Stimulated activated CD8-positive, alpha-beta memory T cell treated with anti-CD3 and anti-CD28 coated beads, Interleukin-15, amount 100 ng/mL, for 4 hours (primary cell): Measurements from ENCODE around the gene ATP6V0E1.

Experiments used
- DNase-seq, 2 donors: peaks; one replicate each; pipeline ENCODE4 v3.0.0-alpha.2; 2020; ENCODE audit warnings: low read depth in 2 of 2

The ATP6V0E1 gene

DNA sequence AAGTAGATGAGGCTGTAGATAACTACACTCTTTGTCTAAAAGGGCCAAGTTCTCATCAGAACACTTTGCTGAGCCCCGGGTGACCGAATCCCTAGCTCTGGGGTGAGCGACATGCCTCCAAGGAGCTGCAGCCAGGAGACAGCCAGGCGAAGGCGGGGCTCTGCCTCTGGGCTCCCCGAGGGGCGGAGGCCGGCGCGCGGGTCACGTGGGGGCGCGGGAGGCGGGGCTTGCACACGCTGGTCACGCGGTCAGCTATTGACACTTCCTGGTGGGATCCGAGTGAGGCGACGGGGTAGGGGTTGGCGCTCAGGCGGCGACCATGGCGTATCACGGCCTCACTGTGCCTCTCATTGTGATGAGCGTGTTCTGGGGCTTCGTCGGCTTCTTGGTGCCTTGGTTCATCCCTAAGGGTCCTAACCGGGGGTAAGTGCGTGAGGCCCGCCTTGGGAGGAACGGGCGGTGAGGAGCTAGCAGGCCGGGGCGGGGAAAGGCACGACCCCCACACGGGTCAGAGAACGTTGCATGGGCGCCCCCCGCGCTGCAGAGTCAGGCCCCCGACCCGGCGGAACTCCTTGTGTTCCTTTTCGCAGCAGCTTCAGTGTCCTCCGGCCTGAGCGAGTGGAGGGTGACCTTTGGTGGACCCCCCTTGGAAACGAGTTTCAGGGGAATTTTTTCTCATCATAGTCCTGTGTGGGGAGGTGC lies at the start of gene ATP6V0E1:
Gene ATP6V0E1 (plus strand): TSS at position 230 of the 702 bp plus-strand sequence. CDS start 90 bp downstream, at position 320.
- DNase-seq, result peak; percentile 84 to 87

DNA sequence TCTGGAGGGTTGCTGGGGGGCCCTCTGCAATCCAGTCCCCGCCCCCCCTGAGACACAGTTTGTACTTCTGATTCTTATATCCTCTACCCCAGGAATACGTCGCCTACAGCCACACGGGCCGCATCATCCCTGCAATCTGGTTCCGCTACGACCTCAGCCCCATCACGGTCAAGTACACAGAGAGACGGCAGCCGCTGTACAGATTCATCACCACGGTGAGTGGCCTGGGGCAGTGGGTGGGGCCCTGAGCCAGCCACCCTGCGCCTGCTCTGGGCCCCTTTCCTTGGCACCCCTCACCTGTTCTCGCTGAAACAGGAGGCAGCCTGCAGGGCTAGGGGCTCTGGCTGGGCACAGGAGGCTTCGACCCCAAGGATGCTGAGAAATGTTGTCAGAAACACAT lies 48.5 kb upstream of the ATP6V0E1 start:
- DNase-seq, result no peak

DNA sequence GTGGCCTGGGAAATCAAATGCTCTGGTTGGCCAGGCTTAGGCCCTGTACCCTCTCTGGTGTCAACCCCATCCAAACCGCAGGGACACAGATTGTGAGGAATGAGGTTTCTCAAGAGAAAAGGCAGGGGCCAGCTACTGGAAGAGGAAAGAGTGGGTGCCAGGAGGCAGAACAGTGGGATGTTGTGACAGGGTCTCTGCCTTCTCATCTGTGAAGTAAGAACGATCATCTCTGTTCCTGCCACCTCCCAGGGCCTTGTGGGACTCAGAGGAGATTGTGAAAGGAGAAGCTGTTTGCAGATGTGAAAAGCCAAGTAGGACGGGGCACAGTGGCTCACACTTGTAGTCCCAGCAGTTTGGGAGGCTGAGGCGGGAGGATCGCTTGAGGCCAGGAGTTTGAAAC lies 47.2 kb upstream of the ATP6V0E1 start:
- DNase-seq, result no peak

DNA sequence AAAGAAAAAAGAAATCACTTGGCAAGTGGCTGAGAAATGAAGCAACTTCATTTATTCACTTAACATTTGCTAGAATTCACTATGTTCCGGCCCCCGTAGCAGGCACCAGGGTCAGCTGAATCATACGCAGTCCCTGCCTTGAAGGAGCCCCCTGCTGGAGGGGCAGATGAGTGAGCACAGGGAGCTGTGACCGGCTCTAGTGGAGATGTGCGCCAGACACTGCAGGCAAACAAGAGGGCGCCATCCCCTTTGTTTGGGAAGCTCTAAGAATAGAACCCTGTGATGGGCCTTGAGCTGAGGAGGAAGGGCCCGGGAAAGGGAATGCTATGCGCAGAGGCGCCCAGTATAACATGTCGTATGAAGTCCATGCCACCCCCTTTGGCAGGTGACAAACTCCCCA lies 44.5 kb upstream of the ATP6V0E1 start:
- no peak for DNase-seq

DNA sequence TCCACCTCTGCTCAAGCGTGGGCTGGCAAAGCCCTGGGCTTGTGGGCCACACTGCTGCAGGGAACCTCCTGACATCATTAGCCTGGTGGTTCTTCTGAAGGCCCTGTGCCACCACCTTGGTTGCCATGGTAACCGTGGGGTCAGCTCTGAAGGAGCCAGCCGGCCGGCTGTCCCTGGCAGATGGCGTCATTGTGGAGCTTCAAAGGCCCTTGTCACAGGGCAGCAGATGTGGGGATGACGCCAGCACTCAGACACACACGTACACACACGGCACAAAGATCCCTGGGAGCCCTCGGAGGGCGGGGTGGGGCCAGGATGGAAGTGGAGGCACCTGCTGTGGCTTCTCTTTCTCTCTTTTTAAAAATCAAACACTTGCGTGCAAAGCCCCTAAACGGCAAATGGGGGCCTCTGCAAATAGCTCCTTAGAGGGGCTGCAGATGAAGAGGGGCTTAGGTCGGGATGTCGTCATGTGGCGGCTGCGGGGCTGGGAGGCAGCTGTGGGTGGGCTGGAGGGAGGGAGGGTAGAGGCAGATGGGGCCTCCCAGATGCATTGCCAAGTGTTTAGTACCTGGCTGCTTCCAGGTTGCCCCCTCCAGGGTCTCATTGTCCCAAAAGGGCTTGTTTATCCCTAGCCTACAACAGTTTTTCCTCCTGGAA lies 43.8 kb upstream of the ATP6V0E1 start:
- no peak for DNase-seq

DNA sequence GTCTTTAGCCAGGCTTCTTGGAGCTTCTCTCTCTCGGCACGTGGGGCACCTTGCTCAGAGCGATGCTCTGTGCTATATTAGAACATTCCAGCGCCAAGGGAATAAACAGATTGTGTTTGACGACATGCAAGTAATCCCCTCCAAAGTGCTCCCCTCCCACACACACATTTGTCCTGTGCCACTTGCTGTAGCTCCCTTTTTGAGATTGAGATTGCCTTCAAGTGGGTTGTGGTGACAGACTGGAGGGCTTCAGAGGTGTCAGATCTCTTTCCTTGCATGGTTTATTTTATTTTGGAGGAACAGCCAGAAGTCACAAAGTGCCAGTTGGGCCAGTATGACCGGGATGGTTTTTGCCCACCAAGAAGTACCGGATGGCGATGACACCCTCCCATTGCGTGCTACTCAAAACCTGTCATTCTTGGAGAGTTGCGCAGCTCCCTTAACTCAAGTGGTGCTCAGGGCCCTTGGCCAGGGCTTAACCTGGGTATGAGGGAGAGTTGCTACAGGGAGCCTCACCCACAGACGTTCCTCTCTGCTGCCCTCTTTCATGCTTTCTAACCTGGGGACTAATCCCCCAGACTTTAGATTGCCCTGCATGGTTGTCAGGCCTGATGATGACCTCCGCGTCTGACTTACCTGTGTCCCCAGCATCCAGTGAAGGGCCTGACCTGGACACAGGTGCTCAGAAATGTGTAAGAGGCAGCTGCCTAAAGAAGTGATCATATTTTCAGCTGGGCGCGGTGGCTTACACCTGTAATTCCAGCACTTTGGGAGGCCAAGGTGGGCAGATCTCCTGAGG lies 43.1 kb upstream of the ATP6V0E1 start:
- DNase-seq, result no peak

DNA sequence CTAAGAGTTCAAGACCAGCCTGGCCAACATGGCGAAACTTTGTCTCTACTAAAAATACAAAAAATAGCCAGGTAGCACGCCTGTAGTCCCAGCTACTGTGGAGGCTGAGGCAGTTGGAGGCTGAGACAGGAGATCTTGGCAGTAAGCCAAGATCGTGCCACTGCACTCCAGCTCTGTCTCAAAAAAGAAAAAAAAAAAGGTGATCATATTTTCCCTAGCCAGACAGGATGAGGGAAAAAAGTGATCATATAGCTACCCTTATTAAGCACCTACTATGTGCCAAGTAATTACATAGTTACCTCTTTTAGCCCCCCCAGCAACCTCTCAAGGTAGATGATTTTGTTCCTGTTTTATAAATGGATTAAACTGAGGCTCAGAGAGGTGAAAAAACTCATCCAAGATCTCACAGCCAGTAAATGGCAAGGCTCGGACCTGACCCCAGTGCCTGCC lies 42.5 kb upstream of the ATP6V0E1 start:
- no peak for DNase-seq

DNA sequence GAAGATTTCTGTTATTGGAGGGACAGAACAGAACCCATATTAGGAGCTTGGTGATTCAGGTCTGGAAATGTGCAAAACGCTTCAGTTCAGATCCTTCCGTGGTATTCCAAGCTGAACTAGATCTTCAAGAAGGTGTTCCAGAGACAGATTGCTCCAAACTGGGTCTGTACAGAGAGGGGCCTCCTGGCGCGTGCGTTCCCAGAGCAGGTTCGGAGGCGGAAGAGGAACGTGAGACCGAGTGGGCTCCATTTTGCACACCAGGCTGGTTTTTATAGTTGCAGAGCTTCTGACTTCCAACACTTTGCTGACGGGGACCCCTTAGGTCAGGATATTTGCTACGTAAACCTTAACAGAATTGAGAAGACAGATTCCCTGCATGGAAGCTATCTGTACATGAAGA lies 41.0 kb upstream of the ATP6V0E1 start:
- no peak for DNase-seq

DNA sequence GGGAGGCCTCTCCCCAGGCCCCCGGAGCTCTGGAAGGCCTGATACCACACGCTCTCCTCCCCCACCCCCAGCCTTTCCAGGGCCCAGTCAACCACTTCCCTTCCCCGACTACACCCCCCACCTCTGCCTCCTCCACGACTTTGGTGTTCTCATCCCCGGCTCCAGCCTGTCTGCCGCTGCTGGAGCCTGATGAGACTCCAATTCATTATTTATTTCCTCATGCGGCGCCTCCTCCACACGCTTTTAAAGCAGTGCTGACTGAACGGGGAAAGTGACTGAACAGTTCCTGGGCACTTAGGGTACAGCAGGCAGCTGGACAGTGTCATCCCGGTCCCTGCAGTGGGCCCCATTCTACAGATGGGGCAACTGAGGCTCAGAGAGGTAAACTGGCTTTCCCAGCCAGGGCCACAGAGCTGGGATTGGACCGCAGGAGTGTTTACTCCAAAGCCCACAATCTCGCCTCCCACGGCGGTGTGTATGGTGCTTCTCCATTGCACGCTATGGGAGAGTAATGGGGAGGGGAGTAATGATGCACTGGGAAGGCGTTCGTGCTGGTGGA lies 40.2 kb upstream of the ATP6V0E1 start:
- DNase-seq, result no peak

DNA sequence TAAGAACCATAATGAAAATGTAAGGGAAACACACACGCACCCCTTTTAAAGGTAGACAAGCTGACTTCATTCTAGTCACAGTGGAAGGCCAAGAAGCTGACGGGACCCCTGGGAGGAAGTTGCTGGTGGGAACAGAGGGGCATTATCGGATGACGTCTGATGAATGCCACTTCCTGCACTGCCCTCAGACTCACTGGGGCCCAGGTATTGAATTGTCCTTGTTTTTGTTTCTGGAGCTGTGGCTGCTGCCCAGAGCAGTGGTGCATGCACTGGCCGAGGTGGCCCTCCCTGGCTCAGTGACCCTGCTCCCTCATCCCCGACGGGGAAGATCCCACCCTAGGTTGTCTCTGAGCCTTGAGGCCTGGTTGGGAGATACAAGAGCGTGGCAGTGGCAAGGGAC lies 39.7 kb upstream of the ATP6V0E1 start:
- DNase-seq, result no peak

DNA sequence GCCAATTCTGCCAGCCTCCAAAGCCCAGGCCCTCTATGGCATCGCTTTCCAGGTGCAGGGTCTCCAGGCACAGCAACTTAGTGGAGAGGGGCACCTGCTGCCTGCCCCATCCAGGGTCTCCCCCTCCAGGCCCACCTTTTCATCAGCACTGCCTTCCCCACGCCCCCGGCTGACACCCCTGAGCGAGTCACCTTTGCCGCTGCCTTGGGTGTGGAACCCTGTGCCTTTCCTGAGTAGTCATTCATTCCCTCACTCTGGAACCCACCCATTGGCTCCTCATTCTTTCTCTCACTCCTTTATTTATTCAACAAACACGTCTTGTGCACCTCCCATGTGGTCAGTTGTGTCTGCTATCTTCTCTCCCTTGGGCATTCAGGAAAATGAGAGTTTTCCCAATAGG lies 38.8 kb upstream of the ATP6V0E1 start:
- DNase-seq, result no peak

DNA sequence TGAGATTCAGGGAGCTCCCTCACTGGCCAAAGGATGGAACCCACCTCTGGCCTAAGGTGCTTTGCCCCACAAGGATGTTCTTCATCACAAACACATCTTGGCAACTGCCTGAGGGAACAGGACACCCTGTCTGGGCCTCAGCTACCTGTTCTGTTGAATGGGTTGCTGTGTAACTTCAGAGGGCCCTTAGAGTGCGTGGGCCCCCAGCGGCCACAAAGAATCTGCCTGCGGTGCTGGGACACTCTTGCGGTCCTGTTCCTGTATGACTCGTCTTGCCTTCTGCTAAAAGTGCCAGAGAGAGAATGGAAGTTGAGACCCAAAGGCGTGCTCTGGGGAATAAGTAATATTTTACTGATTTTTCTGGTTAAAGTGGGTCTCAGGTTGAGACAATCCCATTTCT lies 38.4 kb upstream of the ATP6V0E1 start:
- no peak for DNase-seq

DNA sequence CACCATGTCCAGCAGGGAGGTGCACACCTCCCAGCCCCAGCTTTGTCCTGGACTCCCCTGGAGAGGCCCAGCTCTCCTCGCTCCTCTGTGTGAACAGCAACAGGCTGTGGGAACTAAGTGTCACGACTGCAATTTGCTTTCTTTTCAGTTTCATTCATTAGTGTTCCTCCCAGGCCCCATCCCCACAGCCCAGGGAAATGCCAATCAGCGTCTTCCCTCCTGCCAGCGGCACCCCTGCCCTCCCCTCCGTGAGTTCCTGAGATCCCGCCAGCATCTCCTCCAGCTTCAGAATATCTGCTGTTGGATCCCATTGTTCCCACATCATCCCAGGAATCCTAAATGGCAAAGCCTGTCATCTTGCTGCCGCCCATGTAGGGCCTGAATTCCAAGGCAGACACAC lies 37.4 kb upstream of the ATP6V0E1 start:
- DNase-seq, result no peak

DNA sequence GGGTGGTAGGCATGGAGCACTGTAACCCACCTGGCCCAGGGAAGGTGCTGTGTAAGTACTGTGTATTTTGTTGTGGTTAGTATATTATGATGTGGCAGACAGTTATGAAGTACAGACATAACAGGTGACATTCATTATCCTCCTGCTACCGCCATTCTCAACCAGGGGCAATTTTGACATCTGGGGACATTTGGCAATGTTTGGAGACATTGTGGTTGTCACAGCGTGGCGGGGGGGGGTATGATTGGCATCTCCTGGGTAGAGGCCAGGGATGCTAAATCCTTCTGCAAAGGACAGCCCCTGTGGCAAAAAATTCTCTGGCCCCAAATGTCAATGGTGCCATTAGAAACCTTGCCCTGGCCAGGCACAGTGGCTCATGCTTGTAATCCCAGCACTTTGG lies 34.1 kb upstream of the ATP6V0E1 start:
- no peak for DNase-seq

DNA sequence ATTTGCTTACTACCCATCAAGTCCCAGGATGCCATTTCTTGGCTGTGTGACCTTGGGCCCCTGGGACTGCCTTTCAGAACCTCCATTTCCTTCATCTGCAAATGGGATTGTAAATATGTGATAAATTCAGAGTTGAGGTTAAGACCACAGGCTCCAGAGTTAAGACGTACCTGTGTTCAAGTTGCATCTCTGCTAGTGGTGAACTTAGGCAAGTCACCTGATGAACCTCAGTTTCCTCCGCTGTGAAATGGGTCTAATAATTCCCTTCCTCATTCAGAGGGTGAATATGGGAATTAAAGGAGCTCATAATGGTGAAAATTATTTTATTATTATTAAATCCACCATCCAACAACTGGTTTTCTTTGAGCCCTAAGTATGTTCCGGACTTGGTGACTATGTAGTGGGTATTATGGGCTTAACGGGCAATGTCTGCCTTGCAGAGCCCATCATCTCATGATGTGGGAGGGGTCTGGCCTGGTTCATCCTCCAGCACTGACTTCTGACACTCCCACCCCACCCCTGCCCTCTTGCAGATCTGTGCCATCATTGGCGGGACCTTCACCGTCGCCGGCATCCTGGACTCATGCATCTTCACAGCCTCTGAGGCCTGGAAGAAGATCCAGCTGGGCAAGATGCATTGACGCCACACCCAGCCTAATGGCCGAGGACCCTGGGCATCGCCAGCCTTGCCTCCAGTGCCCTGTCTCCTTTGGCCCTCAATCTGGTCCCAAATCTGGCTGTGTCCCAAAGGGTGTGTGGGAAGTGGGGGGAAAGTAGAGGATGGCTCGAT lies 33.2 kb upstream of the ATP6V0E1 start:
- no peak for DNase-seq

DNA sequence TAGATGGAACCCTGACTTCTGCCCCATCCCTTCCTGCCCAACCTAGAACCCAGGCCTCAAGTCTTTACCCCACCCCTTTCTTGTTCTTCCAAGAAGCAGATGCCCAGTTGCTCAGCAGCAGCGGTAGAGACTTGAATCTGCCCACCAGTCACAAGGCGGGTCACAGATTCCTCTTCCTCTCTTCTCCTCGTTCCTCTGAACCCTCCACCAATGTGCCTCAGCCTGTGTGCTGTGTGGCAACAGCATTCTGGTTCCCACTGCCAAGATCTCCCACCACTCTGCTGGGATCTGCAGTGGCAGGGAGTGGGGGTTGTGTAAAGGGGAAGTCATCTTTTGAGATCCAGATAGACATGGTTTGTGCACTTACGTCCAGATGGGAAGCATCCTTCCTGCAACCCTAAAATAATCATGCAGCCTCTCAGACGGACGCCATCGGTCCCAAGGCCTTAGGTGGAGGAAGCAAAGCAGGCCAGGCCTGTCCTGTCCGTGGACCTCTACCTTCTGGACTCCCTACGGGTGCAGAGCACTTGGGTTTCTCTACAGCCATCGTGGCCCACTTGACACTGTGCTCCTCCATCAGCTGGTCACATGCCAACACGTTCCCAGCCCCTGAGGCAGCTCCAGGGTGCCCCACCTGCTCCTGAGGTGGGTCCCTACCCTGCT lies 32.1 kb upstream of the ATP6V0E1 start:
- DNase-seq, result no peak

DNA sequence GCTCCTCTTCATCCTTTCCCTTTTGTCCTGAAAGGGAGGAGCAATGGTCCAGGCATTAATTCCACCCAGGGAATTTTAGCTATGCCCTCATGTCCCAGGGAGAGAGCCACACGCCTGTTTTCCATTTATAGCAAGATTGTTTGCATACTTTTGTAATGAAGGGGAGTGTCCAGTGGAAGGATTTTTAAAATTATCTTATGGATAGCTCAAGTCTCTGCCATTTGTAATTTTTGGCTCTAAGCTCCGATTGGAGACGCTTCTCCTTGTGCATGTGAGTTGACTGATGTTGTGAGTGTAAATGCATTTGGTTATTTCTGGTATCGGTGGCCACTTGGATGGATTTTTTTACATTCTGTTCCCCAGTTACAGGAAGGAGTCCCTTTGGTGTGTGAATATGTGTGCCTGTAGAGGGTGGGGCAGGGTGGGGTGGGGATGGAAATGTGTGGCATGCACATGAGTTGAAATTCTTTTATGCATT lies 31.5 kb upstream of the ATP6V0E1 start:
- DNase-seq, result no peak

DNA sequence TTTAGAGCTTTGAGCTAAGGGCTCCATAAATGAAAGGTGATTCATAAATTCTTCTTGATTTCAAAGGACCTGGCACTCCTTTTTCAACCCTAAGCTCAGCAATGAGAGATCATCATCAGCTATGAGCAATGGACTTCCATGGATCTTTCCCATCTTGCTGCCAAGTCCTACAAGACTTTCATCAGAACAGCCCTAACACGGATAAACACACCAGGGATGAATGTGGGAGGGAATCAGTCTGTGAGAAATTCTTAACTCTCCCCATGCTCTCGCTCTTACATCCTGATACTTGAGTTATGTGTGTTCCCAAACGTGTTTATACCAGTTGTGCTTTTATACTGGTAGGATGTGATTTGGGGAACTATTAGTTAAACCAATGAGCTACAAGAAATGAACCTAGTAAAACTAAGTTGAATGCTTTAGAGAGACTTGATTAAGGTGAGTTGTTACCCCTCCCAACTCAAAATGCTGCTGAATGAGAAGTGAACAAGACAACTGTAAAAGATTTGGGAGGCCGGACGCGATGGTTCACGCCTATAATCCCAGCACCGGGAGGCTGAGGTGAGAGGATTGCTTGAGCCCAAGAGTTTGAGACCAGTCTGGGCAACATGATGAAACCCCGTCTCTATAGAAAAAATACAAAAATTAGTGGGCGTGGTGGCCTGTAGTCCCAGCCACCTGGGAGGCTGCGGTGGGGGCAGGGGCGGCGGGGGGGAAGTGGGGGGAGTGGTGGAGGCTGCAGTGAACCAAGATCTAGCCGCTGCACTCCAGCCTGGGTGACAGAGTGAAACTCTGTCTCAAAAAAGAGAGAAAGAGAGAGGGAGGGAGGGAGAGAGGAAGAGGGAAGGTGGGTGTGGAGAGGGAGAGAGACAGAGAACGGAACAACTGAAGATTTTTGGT lies 29.5 kb upstream of the ATP6V0E1 start:
- no peak for DNase-seq

DNA sequence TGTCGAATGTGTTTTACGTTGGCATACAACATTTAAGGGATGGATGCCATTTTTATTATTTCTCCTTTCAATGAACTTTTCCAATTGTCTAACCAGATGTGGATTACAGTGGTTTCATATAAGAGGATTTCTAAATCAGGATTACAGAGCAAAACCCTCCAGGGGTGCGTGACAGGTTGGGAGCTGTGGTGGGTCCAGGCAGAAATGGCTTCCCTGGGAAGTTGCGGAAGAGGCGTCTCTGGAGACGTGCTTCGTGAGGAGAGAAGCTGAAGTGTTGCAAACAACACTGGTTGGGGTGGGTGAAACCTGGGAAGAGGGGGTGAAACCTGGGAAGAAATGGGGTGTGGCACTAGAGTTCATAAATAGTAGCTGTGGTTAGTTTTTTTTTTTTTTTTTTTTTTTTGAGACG lies 28.8 kb upstream of the ATP6V0E1 start:
- DNase-seq, result no peak

DNA sequence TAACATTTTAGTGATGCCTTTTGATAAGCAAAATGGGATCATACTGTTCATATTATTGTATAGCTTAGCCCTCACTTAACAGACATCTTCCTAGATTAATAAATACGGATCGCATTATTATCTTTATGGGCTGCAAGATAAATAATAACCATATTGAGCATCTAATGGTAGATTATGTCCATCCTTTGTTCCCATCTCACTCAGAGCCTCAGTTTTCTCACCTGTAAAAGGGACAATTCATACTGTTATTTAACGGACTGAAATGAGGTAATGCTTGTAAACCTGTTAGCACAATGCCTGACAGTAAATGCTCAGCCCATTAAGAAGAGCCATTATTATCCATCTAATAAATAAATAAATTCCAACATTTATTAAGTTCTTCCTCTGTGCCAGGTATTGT lies 27.3 kb upstream of the ATP6V0E1 start:
- DNase-seq, result no peak
